Adrenal gland (tissue), 5 donors: ENCODE measurements around the gene SCAMP1.

Source experiments
- CTCF ChIP-seq, 6 experiments: fragments of 450-650 bp in 4 of 6; fragments of 200-600 bp in 2 of 6; sonication (generic) in 1 of 6; IDR thresholded peaks; 1 replicate in 5 of 6; 2 replicates in 1 of 6; pipeline versions ENCODE4 v1.5.1 to v1.8.0; 2016 to 2021; ENCODE audit warnings: antibody characterized with exemption in 6 of 6, mild to moderate bottlenecking in 2 of 6, moderate library complexity in 1 of 6
- POLR2A ChIP-seq, 2 donors: fragments of 450-650 bp; IDR thresholded peaks; one replicate each; pipeline ENCODE4 v1.6.1; 2017; ENCODE audit warnings: antibody characterized with exemption in 2 of 2, mild to moderate bottlenecking in 2 of 2, moderate library complexity in 1 of 2
- donor health status: DM: no; HTN: no; CAD: no.

- TF ChIP-seq CTCF (IDR thresholded peaks at IDR 0.05) (no peak), POLR2A (IDR thresholded peaks at IDR 0.05) (no peak)
Measured at GRCh38 chr5:78490709-78491485, 130.5 kb downstream of the SCAMP1 start.
